Measurements from ENCODE around the gene FNDC3B.

FNDC3B gene

GRCh38 chr3:172213904-172214303, 174.5 kb downstream of the FNDC3B start:
- DNase-seq (ENCODE audit: low spot score): no peak

DNA sequence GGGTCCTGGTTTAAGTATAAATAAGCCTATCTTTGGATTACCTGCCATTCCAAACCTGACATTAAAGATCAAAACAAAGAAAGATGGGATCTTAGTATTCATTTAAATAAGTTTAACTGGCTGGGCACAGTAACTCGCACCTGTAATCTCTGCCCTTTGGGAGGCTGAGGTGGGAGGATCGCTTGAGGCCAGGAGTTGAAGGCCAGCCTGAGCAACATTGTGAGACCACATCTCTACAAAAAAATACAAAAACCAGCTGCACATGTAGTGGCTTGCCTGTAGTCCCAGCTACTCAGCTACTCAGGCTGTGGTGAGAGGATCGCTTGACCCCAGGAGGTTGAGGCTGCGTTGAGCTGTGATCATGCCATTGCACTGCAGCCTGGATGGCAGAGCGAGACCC, 176.9 kb downstream of the FNDC3B start:
- no peak for DNase-seq (ENCODE audit: low spot score)

DNA sequence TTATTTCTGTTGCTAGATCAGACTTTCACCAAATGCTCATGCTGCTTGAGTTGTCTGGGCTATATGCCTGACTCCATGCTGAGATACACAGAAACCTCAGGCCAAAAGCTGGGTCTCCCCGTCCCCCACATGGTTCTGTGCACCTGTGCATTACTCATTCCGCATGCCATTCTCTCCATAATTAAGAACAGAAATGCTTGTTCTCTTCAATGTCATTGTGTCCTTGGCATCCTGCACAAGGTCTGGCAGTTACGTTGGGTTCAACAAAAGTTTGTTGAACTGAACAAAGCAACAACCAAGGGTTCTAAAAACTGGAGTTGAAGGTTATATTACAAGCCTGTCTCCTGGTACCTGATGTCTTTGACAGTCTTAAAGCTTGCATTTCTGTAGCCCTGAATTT, 177.5 kb downstream of the FNDC3B start:
- no peak for DNase-seq (ENCODE audit: low spot score)

DNA sequence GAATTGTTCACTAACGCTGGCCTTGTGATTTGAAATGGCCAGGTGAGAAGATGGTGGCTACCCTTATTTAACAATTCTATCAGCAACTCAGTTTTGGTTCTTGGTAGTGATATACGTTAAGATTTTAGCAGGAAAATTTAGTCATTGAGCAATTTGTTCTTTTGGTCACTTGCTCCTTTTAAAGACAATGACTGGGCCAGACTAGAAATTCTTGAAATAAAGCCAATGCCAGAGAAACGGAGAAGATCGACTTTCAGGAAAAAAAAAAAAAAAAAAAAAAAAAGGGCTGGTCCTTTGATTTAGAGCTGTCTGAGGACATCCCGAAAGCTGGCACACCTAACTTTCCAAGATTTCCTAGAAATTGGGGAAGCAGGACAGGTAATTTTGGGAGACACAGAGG, 178.5 kb downstream of the FNDC3B start:
- DNase-seq (ENCODE audit: low spot score): no peak

DNA sequence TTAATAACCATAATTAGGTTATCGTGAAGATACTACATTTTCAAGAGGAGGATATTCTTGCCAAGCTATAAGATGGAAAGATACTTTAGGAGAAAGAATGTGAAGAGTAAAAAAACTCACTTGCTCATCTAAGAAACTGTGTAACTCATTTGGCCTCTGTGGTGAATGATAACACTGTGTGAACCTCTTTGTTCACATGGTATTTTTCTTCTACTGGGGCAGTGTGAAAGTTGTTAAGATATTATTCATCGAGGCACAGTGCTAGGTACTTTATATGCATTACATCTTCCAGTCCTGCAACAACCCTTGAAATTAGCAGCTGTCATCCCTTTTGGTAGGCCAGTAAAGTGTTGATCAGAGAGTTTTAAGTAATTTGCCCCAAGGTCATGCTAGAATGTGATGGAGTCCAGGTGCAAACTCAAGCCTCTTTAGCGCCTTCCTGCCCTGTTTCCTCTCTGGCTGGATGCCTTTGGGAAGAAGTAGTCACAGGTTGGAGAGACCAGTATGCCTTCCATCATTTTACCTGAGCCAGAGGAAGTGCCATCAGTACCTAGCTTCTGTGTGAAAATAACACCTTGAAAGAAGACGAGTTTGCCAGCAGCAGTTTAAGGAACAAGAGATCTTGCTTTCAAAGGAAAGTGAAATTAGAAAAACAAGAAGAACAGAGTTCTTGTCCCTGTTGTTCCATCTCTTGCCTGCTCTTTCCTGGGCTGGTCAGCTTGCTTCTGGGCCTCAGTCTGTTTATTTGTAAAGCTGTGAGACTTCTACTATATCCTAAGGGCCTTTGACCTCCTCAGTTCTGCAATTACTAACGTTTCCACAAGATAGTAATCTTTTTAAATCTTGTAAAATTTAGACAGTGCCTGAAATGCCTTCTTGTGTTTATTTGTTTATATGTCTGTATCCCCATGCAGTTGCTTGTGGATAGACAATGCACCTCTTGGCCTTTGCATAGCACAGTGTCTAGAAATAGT, 179.3 kb downstream of the FNDC3B start:
- no peak for DNase-seq (ENCODE audit: low spot score)

- DNase-seq (ENCODE audit: low spot score): no peak
Measured at GRCh38 chr3:172219750-172220149, 180.4 kb downstream of the FNDC3B start.

DNA sequence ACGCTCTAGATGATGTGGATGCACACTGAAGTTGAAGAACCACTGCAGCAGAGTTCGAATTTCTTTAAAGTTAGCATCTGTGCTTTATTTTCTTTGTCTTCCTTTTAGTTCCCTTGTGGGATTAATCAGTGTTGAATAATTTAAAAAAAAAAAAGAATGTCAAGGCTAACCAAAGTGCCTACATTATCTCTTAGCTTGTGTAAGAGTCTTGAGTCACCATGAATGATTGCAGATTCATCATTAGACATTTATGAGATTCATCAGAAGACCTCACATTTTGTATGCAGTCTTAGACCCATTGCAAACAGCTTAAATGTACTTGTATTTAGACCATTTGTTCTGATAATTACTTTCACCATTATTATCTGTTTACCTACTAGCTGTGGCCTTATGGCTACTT, 182.2 kb downstream of the FNDC3B start:
- no peak for DNase-seq (ENCODE audit: low spot score)

DNA sequence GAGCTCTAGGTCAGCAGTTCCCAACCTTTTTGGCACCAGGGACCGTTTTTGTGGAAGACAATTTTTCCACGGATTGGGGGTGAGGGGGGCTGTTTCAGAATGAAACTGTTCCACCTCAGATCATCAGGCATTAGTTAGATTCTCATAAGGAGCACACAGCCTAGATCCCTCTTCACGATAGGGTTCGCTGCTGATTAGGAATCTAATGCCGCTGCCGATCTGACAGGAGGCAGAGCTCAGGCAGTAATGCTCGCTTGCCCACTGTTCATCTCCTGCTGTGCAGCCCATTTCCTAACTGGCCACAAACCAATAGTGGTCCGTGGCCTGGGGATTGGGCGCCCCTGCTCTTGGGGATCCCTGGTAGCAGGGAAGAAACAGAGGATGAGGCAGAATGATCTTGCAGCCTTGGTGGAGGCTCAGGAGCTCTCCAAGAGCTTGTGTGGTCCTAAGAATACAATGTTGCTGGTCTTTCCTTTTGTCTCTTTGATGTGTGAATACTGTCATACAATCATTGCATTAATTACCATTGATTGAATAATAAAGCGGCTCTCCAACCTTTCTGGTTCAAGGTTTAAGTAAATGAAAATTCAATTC, 183.2 kb downstream of the FNDC3B start:
- DNase-seq (ENCODE audit: low spot score): no peak

DNA sequence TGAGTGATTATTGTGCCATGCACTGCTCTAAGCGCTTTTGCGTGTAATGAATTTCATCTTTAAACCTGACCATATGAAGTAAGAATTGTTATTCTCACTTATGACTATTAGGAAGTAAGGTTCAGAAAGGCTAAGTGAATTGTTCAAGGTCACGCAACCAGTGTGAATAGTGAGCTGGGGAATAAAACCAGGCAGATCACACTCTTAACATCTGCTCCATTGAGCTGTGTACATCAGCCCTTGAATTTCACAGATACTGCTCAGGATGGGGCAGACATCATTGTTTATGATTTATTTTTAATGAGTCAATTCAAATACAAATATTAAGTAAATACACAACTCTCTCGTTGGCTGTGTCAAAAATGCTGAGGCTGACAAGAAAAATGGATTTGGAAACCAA, 184.5 kb downstream of the FNDC3B start:
- no peak for DNase-seq (ENCODE audit: low spot score)

DNA sequence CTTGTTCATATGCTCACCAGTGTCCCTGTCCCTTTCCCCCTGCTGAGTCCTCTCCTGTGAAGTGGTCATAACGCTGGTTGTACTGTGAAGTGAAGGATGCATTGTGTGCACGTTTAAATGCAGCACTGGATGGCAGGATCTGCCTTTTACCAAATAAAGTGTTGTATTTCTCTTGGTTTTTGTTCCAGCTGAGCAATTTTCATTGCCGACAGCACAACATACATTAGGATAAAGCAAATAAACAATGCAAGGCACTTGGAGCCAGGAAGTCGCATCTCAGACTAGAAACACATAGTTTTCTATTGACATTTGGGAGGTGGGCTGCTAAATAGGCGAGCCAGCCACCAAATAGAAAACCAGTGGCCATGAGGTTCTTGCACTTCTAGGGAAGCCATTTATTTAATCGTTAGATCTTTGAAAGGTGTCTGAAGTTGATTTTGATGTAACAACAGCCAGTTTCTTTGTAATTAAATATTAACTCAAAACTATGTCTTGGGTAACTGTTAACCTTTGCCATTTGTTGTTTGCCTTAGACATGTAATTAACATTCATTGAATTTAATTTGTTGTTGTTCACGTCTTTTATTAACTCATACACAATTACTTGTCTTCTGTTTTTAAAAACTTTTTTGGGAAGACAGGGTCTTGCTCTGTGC, 185.3 kb downstream of the FNDC3B start:
- no peak for DNase-seq (ENCODE audit: low spot score)

GRCh38 chr3:172225215-172225707, 185.9 kb downstream of the FNDC3B start:
- DNase-seq (ENCODE audit: low spot score): no peak

DNA sequence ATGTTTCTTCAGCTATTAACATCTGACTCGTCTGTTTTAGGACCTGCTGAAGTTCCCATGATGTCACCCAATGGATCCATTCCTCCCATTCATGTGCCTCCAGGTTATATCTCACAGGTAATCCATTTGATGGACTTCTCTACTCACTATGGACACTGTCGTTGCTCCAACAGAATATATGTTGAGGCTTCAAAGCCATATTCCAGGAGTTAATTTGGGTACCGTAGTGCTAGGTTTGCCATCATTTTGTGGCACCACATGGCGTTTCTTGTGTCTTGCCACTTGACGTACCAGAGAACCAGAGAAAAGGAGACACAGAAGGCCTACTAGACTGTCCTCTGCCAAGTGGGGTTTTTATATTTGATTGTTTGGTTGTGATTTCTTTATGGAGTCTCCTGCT, 187.5 kb downstream of the FNDC3B start:
- DNase-seq (ENCODE audit: low spot score): no peak

GRCh38 chr3:172227340-172228035, 188.1 kb downstream of the FNDC3B start:
- no peak for DNase-seq (ENCODE audit: low spot score)

GRCh38 chr3:172228036-172228415, 188.6 kb downstream of the FNDC3B start:
- no peak for DNase-seq (ENCODE audit: low spot score)

DNA sequence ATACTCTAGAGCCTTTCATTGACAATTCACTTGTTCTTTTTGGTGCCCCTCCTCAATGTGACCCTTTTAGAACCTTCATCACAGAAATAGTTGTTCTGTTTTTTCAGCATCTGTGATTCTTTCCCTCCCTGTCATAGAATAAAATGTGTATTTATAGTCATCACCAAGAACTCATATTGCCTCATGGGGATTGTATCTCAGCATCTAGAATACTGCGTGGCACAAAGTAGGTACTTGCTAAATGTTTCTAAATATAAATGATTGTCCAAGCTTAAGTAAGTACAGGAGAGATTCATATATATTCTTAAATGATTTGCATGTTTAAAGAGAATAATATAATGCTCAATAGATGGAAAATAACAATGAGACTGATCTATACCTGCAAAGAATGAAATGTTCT, 190.1 kb downstream of the FNDC3B start:
- DNase-seq (ENCODE audit: low spot score): no peak

DNA sequence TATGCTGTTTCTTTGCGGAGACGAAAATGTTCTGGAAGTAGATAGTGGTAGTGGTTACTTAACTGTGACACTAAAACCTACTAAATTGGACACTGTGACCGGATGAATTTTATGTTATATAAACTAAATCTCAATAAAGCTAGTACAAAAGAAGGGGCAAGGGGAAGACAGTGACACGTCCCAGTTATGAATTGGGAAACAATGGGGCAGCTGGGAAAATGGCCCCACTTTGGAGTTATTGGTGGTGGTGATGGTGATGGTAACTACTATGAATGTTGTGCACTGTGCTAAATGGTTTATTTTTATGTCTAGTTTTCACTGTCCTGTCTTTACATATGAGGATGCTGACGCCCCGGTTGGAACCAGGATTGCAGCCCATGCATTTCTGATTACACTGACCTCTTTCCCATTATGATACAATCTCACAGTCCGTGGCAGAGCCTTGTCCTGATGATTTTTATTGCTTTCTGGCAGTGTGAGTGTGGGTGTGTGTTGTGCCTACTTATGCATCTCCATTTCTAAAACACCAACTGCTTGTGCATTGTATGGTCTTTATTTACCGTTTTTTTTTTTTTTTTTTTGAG, 192.0 kb downstream of the FNDC3B start:
- DNase-seq (ENCODE audit: low spot score): no peak

DNA sequence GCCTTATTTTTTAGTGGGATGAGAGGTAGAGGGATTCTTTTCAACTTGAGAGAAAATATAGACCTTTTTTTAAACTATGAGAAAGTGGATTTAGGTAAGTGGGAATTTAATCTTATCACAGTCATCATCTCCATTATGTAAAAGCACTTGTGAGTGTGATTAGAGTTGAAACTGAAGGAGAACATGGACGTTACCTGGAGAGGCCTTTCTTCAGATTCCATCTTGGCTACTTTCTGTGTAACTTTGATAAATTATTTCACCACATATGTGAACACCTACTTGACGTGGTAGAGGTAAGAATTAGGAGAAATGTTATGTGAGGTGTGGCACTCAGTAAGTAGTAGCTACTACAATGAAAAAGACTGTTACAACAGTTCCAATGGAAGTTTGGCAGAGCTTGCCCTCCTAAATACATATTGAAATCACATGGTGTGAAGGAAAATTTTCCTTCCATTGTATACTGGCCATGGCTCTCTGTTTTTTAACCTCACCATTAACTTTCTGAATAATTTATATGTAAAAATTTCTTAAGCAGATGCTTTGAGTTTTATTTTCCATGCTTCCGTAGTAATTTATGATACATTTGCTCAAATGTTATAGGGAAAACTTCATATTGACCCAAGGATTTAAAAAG, 193.3 kb downstream of the FNDC3B start:
- no peak for DNase-seq (ENCODE audit: low spot score)

DNA sequence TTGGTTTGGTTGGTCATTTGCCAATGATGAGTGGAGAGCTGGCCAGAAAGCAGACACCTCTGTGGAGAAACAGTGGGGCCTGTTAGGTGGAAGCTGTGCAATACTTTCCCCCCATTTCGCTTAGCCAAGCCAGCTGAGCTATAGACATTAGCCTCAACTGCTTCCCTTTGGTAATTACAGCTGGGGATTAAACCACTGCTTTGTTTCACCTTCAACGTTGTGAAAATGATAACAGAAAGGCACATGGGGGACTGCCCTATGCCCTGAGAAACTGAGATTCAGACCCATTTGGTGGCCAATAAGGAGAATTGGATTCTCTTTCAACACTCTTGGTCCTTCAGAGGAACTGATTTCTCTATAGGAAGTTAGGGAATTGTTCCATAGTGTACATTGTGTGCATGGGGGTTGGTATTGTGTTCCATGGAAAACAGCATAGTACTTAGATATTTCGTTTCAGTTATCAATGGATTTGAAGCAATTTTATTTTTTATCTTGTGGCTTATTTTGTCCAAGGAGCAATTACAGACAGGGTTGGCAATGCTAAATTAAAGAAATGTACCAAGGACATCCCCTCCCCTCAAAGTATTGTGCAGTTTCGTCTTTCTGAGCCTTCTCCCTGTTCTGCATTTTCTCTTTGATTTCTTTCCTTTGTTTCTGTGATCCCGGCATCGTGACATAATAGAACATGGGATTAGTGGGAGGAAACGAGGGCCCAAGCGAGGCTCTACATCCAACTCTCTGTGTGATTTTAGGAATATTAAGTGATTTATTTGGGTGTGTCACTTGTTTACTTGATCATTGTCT, 194.3 kb downstream of the FNDC3B start:
- DNase-seq (ENCODE audit: low spot score): no peak

GRCh38 chr3:172235698-172236097, 196.3 kb downstream of the FNDC3B start:
- no peak for DNase-seq (ENCODE audit: low spot score)

Data from activated CD4-positive, alpha-beta T cell treated with anti-CD3 and anti-CD28 coated beads, Interleukin-2, Interleukin-4, amounts not matched to agents 100 ng/mL and 50 ng/mL, durations not matched to agents 16 hours and 8 hours (primary cell).